ENCODE measurements around the gene SHC3. TPM values are rescaled to one million over a fixed set of nuclear protein-coding genes. Genes with fewer than 3 reads are reported as not detected.

The SHC3 gene
- polyA plus RNA-seq, 1 donor from 2014 or later: 22.9 TPM

DNA sequence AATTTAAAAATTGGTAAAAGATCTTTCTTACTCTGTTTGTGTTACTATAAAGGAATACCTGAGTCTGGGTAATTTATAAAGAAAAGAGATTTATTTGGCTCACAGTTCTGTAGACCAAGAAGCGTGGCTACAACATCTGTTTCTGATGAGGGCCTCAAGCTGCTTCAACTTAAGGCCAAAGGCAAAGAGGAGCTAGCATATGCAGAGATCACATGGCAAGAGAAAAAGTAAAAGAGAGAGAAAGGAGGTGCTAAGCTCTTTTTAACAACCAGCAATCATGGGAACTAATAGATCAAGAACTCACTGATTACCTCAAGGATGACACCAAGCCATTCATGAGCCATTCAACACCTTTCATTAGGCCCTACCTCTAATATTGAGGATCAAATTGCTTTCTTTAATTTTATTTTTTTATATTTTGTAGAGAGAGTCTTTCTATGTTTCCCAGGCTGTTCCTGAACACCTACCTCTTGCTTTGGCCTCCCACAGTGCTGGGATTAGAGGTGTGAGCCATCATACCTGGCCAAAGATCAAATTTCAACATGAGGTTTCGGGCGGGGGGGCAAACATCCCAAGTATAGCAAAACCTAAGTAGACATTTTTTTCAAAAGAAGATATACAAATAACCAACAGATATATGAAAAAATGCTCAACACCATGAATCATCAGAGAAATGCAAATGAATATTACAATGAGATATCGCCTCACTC, 16.0 kb upstream of the SHC3 start:
- no peaks in the 10 kb centered on the region for H3K27me3 ChIP-seq (ENCODE audit: insufficient read depth, low read depth, low read length)
- no peaks in the 10 kb centered on the region for H4K20me1 ChIP-seq (ENCODE audit: insufficient read depth)
- H3K9ac ChIP-seq (ENCODE audit: low read length): no peak overlapping the region
- H3K4me3 ChIP-seq (ENCODE audit: low read length): no peak overlapping the region
- no peak overlapping the region for H2AFZ ChIP-seq (ENCODE audit: low read depth, low read length)
- no peaks in the 10 kb centered on the region for H3K9me2 ChIP-seq (ENCODE audit: insufficient read depth, low read length)
- no peak for TF ChIP-seq POLR2AphosphoS5 (IDR thresholded peaks at IDR 0.05)
- TF ChIP-seq RAD21 (conservative IDR thresholded peaks at IDR 0.05): no peak
- TF ChIP-seq EP300 (conservative IDR thresholded peaks at IDR 0.05; ENCODE audit: poor library complexity, severe bottlenecking): no peak
- TF ChIP-seq MXI1 (conservative IDR thresholded peaks at IDR 0.05; ENCODE audit: poor library complexity, severe bottlenecking): no peak
- no peak for TF ChIP-seq SMC3 (conservative IDR thresholded peaks at IDR 0.05; ENCODE audit: poor library complexity)
- TF ChIP-seq EZH2 (IDR thresholded peaks at IDR 0.05; ENCODE audit: borderline replicate concordance, insufficient read depth, low read length, poor library complexity, severe bottlenecking): no peak
- no peak for TF ChIP-seq TAF1 (IDR thresholded peaks at IDR 0.05; ENCODE audit: low read depth)
- TF ChIP-seq, protein P1, sequence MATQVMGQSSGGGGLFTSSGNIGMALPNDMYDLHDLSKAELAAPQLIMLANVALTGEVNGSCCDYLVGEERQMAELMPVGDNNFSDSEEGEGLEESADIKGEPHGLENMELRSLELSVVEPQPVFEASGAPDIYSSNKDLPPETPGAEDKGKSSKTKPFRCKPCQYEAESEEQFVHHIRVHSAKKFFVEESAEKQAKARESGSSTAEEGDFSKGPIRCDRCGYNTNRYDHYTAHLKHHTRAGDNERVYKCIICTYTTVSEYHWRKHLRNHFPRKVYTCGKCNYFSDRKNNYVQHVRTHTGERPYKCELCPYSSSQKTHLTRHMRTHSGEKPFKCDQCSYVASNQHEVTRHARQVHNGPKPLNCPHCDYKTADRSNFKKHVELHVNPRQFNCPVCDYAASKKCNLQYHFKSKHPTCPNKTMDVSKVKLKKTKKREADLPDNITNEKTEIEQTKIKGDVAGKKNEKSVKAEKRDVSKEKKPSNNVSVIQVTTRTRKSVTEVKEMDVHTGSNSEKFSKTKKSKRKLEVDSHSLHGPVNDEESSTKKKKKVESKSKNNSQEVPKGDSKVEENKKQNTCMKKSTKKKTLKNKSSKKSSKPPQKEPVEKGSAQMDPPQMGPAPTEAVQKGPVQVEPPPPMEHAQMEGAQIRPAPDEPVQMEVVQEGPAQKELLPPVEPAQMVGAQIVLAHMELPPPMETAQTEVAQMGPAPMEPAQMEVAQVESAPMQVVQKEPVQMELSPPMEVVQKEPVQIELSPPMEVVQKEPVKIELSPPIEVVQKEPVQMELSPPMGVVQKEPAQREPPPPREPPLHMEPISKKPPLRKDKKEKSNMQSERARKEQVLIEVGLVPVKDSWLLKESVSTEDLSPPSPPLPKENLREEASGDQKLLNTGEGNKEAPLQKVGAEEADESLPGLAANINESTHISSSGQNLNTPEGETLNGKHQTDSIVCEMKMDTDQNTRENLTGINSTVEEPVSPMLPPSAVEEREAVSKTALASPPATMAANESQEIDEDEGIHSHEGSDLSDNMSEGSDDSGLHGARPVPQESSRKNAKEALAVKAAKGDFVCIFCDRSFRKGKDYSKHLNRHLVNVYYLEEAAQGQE (IDR thresholded peaks at IDR 0.05; ENCODE audit: borderline replicate concordance): no peak
- TF ChIP-seq, protein P2, sequence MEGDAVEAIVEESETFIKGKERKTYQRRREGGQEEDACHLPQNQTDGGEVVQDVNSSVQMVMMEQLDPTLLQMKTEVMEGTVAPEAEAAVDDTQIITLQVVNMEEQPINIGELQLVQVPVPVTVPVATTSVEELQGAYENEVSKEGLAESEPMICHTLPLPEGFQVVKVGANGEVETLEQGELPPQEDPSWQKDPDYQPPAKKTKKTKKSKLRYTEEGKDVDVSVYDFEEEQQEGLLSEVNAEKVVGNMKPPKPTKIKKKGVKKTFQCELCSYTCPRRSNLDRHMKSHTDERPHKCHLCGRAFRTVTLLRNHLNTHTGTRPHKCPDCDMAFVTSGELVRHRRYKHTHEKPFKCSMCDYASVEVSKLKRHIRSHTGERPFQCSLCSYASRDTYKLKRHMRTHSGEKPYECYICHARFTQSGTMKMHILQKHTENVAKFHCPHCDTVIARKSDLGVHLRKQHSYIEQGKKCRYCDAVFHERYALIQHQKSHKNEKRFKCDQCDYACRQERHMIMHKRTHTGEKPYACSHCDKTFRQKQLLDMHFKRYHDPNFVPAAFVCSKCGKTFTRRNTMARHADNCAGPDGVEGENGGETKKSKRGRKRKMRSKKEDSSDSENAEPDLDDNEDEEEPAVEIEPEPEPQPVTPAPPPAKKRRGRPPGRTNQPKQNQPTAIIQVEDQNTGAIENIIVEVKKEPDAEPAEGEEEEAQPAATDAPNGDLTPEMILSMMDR (IDR thresholded peaks at IDR 0.05; ENCODE audit: poor library complexity, severe bottlenecking): no peak
- H3K79me2 ChIP-seq (replicated peaks; ENCODE audit: insufficient read depth, low read length): no peaks in the 10 kb centered on the region
- no peaks in the 10 kb centered on the region for H3K36me3 ChIP-seq (ENCODE audit: insufficient read depth, low read length)
- H3F3A ChIP-seq (ENCODE audit: insufficient read depth, low read length, poor library complexity, severe bottlenecking): no peaks in the 10 kb centered on the region
- H3K27ac ChIP-seq (ENCODE audit: low read length): no peak overlapping the region
- H3K4me2 ChIP-seq (ENCODE audit: low read length): no peak overlapping the region
- no peaks in the 10 kb centered on the region for H3K9me3 ChIP-seq (ENCODE audit: low read length)

- H3K36me3 ChIP-seq (ENCODE audit: insufficient read depth, low read length): no peaks in the 10 kb centered on the region
- TF ChIP-seq, protein P2 (IDR thresholded peaks at IDR 0.05; ENCODE audit: poor library complexity, severe bottlenecking): no peak
- TF ChIP-seq RAD21 (conservative IDR thresholded peaks at IDR 0.05) (no peak), POLR2AphosphoS5 (IDR thresholded peaks at IDR 0.05) (no peak), MXI1 (conservative IDR thresholded peaks at IDR 0.05; ENCODE audit: poor library complexity, severe bottlenecking) (no peak), EZH2 (IDR thresholded peaks at IDR 0.05; ENCODE audit: borderline replicate concordance, insufficient read depth, low read length, poor library complexity, severe bottlenecking) (no peak), TAF1 (IDR thresholded peaks at IDR 0.05; ENCODE audit: low read depth) (no peak), SMC3 (conservative IDR thresholded peaks at IDR 0.05; ENCODE audit: poor library complexity) (no peak), EP300 (conservative IDR thresholded peaks at IDR 0.05; ENCODE audit: poor library complexity, severe bottlenecking) (no peak)
- TF ChIP-seq, protein P1 (IDR thresholded peaks at IDR 0.05; ENCODE audit: borderline replicate concordance): no peak
- H3K9me3 ChIP-seq (ENCODE audit: low read length): no peaks in the 10 kb centered on the region
- H3K27ac ChIP-seq (ENCODE audit: low read length): no peak overlapping the region
- no peaks in the 10 kb centered on the region for H3F3A ChIP-seq (ENCODE audit: insufficient read depth, low read length, poor library complexity, severe bottlenecking)
- no peaks in the 10 kb centered on the region for H3K27me3 ChIP-seq (ENCODE audit: insufficient read depth, low read depth, low read length)
- no peak overlapping the region for H3K9ac ChIP-seq (ENCODE audit: low read length)
- no peaks in the 10 kb centered on the region for H3K9me2 ChIP-seq (ENCODE audit: insufficient read depth, low read length)
- no peaks in the 10 kb centered on the region for H4K20me1 ChIP-seq (ENCODE audit: insufficient read depth)
- H2AFZ ChIP-seq (ENCODE audit: low read depth, low read length): no peak overlapping the region
- no peak overlapping the region for H3K4me3 ChIP-seq (ENCODE audit: low read length)
- H3K4me2 ChIP-seq (ENCODE audit: low read length): no peak overlapping the region
- no peaks in the 10 kb centered on the region for H3K79me2 ChIP-seq (replicated peaks; ENCODE audit: insufficient read depth, low read length)
Observed at GRCh38 chr9:89191004-89191403, 12.4 kb upstream of the SHC3 start.

Data from neural cell (in vitro differentiated cells).